ENCODE measurements around the gene SPAAR. TPM values are rescaled to one million over a fixed set of nuclear protein-coding genes. Genes with fewer than 3 reads are reported as not detected.

SPAAR gene
- total RNA-seq, 1 donor from 2014 or later: not detected

DNA sequence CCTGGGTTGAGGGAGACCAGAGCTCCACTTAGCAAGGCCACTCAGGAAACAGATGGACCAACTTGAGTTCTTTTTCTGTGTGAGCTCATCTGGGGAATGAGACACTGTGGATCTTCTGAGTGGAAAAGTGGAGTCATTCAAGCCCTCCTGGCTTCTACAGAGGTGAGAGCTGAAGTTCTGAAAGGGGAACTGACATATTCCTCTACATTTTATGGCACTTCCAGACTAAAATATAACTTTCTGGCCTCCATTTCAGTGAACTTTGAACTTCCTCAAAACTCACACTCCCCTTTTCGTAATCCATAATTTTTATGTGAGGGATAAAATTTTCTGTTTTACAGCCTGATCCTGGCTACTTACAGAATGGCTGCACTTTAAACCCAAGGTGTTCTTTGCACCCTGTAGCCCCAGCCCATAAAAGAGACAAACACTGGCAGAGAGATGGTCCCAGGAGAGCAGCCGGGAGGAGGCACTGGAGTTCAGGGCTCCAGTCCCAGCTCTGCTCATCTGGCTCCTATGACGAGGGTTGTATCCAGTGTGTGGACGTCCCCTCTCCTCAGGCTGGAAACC lies 10.8 kb downstream of the SPAAR start:
- Mint-ChIP-seq H3K4me3 (no peak overlapping the region), H3K9me3 (no peaks in the 10 kb centered on the region), H3K27ac (no peak overlapping the region), H3K4me1 (ENCODE audit: unreplicated experiment) (peaks cover 3% of the 10 kb centered on the region), H3K36me3 (no peaks in the 10 kb centered on the region), H3K27me3 (no peaks in the 10 kb centered on the region)
- TF ChIP-seq, protein P1, sequence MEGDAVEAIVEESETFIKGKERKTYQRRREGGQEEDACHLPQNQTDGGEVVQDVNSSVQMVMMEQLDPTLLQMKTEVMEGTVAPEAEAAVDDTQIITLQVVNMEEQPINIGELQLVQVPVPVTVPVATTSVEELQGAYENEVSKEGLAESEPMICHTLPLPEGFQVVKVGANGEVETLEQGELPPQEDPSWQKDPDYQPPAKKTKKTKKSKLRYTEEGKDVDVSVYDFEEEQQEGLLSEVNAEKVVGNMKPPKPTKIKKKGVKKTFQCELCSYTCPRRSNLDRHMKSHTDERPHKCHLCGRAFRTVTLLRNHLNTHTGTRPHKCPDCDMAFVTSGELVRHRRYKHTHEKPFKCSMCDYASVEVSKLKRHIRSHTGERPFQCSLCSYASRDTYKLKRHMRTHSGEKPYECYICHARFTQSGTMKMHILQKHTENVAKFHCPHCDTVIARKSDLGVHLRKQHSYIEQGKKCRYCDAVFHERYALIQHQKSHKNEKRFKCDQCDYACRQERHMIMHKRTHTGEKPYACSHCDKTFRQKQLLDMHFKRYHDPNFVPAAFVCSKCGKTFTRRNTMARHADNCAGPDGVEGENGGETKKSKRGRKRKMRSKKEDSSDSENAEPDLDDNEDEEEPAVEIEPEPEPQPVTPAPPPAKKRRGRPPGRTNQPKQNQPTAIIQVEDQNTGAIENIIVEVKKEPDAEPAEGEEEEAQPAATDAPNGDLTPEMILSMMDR (conservative IDR thresholded peaks at IDR 0.05): no peak
- no peak for DNase-seq (ENCODE audit: extremely low spot score, unreplicated experiment)

DNA sequence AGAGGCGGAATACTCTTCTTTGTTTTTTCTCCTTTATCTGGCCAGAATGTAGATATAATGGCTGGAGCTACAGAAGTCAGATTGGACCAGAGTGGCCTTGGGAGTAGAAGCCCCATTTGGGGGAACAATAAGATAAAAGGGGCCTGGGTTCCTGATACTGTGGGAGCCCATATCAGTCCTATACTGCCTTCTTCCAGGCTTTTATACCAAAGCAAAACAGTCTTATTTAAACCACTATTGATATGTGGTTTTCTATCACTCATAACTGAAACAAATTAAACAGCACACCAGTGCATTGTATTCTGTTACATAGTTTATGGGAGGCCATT lies 14.3 kb downstream of the SPAAR start:
- TF ChIP-seq, protein P1 (conservative IDR thresholded peaks at IDR 0.05): no peak
- no peak overlapping the region for H3K27ac Mint-ChIP-seq
- no peaks in the 10 kb centered on the region for H3K9me3 Mint-ChIP-seq
- no peak overlapping the region for H3K4me3 Mint-ChIP-seq
- DNase-seq (ENCODE audit: extremely low spot score, unreplicated experiment): no peak
- no peaks in the 10 kb centered on the region for H3K36me3 Mint-ChIP-seq
- peaks cover 7% of the 10 kb centered on the region for H3K27me3 Mint-ChIP-seq
- H3K4me1 Mint-ChIP-seq (ENCODE audit: unreplicated experiment): peaks cover 3% of the 10 kb centered on the region

DNA sequence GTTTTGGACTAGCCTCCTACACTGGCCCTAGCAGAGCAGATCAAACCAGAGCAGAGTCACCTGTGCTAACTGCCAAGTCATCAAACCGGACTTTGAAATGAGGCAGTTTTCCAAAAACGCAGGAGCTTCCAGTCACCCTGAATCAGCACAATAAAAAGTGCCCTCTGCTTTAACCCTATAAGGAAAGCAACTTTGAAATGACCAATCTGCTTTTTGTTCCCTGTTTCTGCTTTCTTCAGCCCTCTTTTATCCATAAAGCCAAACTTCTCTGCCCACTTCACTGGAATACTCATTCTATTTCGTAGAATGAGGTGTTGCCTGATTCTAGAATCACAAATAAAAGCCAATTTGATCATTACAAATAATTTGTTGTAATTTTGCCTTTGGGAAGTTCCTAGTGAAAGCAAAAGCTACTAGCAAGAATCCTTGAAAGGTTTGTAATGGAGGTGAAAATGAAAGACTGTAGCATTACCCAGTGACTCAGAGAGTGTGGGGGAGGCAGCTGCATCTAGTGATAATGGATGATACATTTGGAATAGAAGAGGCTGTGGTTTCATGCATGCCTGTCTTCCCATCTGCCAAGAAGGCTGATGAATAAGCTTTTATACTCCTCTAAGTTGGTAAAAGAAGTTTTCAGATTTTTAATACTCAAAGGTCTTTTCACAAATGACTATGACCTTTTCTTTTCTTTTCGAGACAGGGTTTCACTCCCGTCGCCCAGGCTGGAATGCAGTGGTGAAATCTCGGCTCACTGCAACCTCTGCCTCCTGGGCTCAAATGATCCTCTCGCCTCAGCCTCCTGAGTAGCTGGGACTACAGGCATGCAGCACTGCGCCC lies 14.9 kb downstream of the SPAAR start:
- Mint-ChIP-seq H3K4me1 (ENCODE audit: unreplicated experiment) (peaks cover 3% of the 10 kb centered on the region), H3K36me3 (no peaks in the 10 kb centered on the region), H3K9me3 (no peaks in the 10 kb centered on the region), H3K27ac (peak overlapping the region; percentile 71), H3K27me3 (peaks cover 12% of the 10 kb centered on the region), H3K4me3 (no peak overlapping the region)
- DNase-seq (ENCODE audit: extremely low spot score, unreplicated experiment): no peak
- TF ChIP-seq, protein P1 (conservative IDR thresholded peaks at IDR 0.05): no peak

GRCh38 chr9:35928591-35929452 lies 19.5 kb downstream of the SPAAR start:
- no peak overlapping the region for H3K27ac Mint-ChIP-seq
- TF ChIP-seq, protein P1 (conservative IDR thresholded peaks at IDR 0.05): no peak
- peaks cover 39% of the 10 kb centered on the region for H3K27me3 Mint-ChIP-seq
- no peak overlapping the region for H3K4me3 Mint-ChIP-seq
- H3K4me1 Mint-ChIP-seq (ENCODE audit: unreplicated experiment): peaks cover 3% of the 10 kb centered on the region
- DNase-seq (ENCODE audit: extremely low spot score, unreplicated experiment): no peak
- no peaks in the 10 kb centered on the region for H3K9me3 Mint-ChIP-seq
- H3K36me3 Mint-ChIP-seq: no peaks in the 10 kb centered on the region

DNA sequence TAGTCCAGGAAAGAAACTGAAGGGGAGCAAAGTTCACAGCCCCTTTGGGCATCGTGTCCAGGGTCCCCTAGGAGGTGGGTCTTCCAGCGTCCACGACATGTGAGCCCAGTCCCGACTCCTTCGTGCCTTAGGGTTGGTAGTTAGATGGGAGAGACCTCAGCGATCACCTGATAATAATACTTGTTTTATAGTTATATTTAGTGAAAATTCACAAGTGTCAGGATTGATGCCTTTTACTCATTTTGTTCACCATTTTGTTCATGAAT lies 20.1 kb downstream of the SPAAR start:
- no peaks in the 10 kb centered on the region for H3K36me3 Mint-ChIP-seq
- TF ChIP-seq, protein P1 (conservative IDR thresholded peaks at IDR 0.05): no peak
- H3K4me1 Mint-ChIP-seq (ENCODE audit: unreplicated experiment): no peaks in the 10 kb centered on the region
- H3K27ac Mint-ChIP-seq: no peak overlapping the region
- peaks cover 40% of the 10 kb centered on the region for H3K27me3 Mint-ChIP-seq
- no peak for DNase-seq (ENCODE audit: extremely low spot score, unreplicated experiment)
- no peaks in the 10 kb centered on the region for H3K9me3 Mint-ChIP-seq
- H3K4me3 Mint-ChIP-seq: no peak overlapping the region
